GM23338 (cell line): ENCODE results near the gene AARS2. TPM values are rescaled to one million over a fixed set of nuclear protein-coding genes. Genes with fewer than 3 reads are reported as not detected.
A peak's percentile ranks its signal among the peaks of the same experiment; 100 is the strongest.

ENCODE experiments used
- ATAC-seq: fragments of 200-7000 bp; cut with Tn5 transposase; 3 replicates; pipeline ENCODE4 v1.9.1; 2020
- DNase-seq: peaks from one replicate; pipeline ENCODE4 v3.0.0-alpha.2; 2015; ENCODE audit warnings: low spot score
- H2AFZ ChIP-seq: fragments of 200-600 bp; sonication (generic); 2 replicates; pipeline ENCODE4 v1.8.0; 2016; ENCODE audit warnings: antibody characterized with exemption, mild to moderate bottlenecking, moderate library complexity
- H3F3A ChIP-seq: fragments of 200-600 bp; sonication (generic); replicated peaks from 2 replicates; pipeline ENCODE4 v1.8.0; 2017; ENCODE audit warnings: antibody characterized with exemption, mixed run types, low read depth
- H3K27ac ChIP-seq: fragments of 200-600 bp; sonication (generic); 2 replicates; pipeline ENCODE4 v1.6.1; 2016; ENCODE audit warnings: low read depth
- H3K27me3 ChIP-seq: fragments of 200-600 bp; sonication (generic); 2 replicates; pipeline ENCODE4 v1.8.0; 2016; ENCODE audit warnings: mild to moderate bottlenecking, mixed run types, moderate library complexity; ENCODE audit not compliant: insufficient read depth
- H3K36me3 ChIP-seq: fragments of 200-600 bp; sonication (generic); 2 replicates; pipeline ENCODE4 v1.8.0; 2016; ENCODE audit warnings: mild to moderate bottlenecking; ENCODE audit not compliant: insufficient read depth
- H3K4me1 ChIP-seq: fragments of 200-600 bp; sonication (generic); 2 replicates; pipeline ENCODE4 v1.8.0; 2016; ENCODE audit warnings: mild to moderate bottlenecking, moderate library complexity; ENCODE audit not compliant: insufficient read depth
- H3K4me2 ChIP-seq: fragments of 200-600 bp; sonication (generic); 2 replicates; pipeline ENCODE4 v1.7.1; 2017; ENCODE audit warnings: mixed run types
- H3K4me3 ChIP-seq: fragments of 200-600 bp; sonication (generic); 2 replicates; pipeline ENCODE4 v1.6.1; 2016; ENCODE audit warnings: mixed run types
- H3K79me2 ChIP-seq: fragments of 200-600 bp; sonication (generic); replicated peaks from 2 replicates; pipeline ENCODE4 v1.8.0; 2017; ENCODE audit warnings: mild to moderate bottlenecking; ENCODE audit not compliant: insufficient read depth
- H3K9me2 ChIP-seq: fragments of 200-600 bp; sonication (generic); 2 replicates; pipeline ENCODE4 v1.8.0; 2017; ENCODE audit not compliant: insufficient read depth
- H4K20me1 ChIP-seq: fragments of 200-600 bp; sonication (generic); replicated peaks from 2 replicates; pipeline ENCODE4 v1.8.0; 2017; ENCODE audit warnings: mild to moderate bottlenecking; ENCODE audit not compliant: insufficient read depth
- H3K27ac Mint-ChIP-seq: 2 replicates; pipeline ENCODE4 v1.8.0; 2020; ENCODE audit warnings: inconsistent platforms, mild to moderate bottlenecking, moderate library complexity, mixed read lengths
- H3K27me3 Mint-ChIP-seq: 3 replicates; pipeline ENCODE4 v1.8.0; 2022; ENCODE audit warnings: low read depth, mild to moderate bottlenecking, moderate library complexity, mixed read lengths, inconsistent platforms; ENCODE audit not compliant: insufficient read depth, poor library complexity
- H3K36me3 Mint-ChIP-seq: 3 replicates; pipeline ENCODE4 v1.8.0; 2021; ENCODE audit warnings: low read depth, mild to moderate bottlenecking, inconsistent platforms, moderate library complexity, mixed read lengths
- H3K4me1 Mint-ChIP-seq: 3 replicates; pipeline ENCODE4 v1.8.0; 2020; ENCODE audit warnings: mild to moderate bottlenecking, inconsistent platforms, mixed read lengths
- H3K4me3 Mint-ChIP-seq: 3 replicates; pipeline ENCODE4 v1.8.0; 2021; ENCODE audit warnings: moderate library complexity, mild to moderate bottlenecking, inconsistent platforms, mixed read lengths
- H3K9me3 Mint-ChIP-seq: 3 replicates; pipeline ENCODE4 v1.8.0; 2020; ENCODE audit warnings: moderate library complexity, mild to moderate bottlenecking, inconsistent platforms, mixed read lengths
- CREB1 ChIP-seq: fragments of 250-450 bp; sonication (Bioruptor Pico); IDR thresholded peaks from 2 replicates; pipeline ENCODE4 v1.5.0; 2020; ENCODE audit warnings: low read depth, mild to moderate bottlenecking, moderate library complexity
- CTCF ChIP-seq, 2 experiments: fragments of 200-600 bp in 1 of 2; sonication (generic) in 1 of 2; conservative IDR thresholded peaks; 2 replicates each; pipeline versions ENCODE4 v1.5.1 to v1.6.1; 2016 to 2017; ENCODE audit warnings: antibody characterized with exemption in 2 of 2, low read depth in 2 of 2, mild to moderate bottlenecking in 2 of 2, moderate library complexity in 1 of 2
- EZH2 ChIP-seq: fragments of 200-600 bp; sonication (generic); IDR thresholded peaks from one replicate; pipeline ENCODE4 v1.8.0; 2017; ENCODE audit warnings: antibody characterized with exemption, mild to moderate bottlenecking, low read depth; ENCODE audit not compliant: unreplicated experiment
- EZH2phosphoT487 ChIP-seq: fragments of 200-600 bp; sonication (generic); IDR thresholded peaks from one replicate; pipeline ENCODE4 v1.8.1; 2018; ENCODE audit warnings: antibody characterized with exemption; ENCODE audit not compliant: unreplicated experiment
- JUNB ChIP-seq: IDR thresholded peaks from one replicate; pipeline ENCODE4 v1.6.1; 2016; ENCODE audit warnings: antibody characterized with exemption; ENCODE audit not compliant: unreplicated experiment
- NANOG ChIP-seq: IDR thresholded peaks from 2 replicates; pipeline ENCODE4 v1.6.1; 2016; ENCODE audit warnings: antibody characterized with exemption, borderline replicate concordance
- POLR2AphosphoS5 ChIP-seq: IDR thresholded peaks from 2 replicates; pipeline ENCODE4 v1.6.1; 2016; ENCODE audit warnings: antibody characterized with exemption, low read depth
- ZNF331 ChIP-seq: fragments of 250-450 bp; sonication (Bioruptor Pico); IDR thresholded peaks from 2 replicates; pipeline ENCODE4 v1.5.0; 2020; ENCODE audit warnings: low read depth, mild to moderate bottlenecking, moderate library complexity
- ZNF462 ChIP-seq: fragments of 250-450 bp; sonication (Bioruptor Pico); IDR thresholded peaks from 2 replicates; pipeline ENCODE4 v1.5.0; 2020; ENCODE audit warnings: mild to moderate bottlenecking, moderate library complexity
- polyA plus RNA-seq: library from polyadenylated mRNA; unstranded; fragments of >200 nt; fragmentation: Nextera tagmentation; extraction: Ambion mirVana; gene quantifications from 2 replicates; pipeline ENCODE4 v1.2.1, GENCODE V29; 2016
- total RNA-seq: library from RNA; depleted of rRNA; stranded (reverse); fragments of >200 nt; shearing (Covaris generic); gene quantifications from 2 replicates; pipeline ENCODE4 v1.2.3, GENCODE V29; 2014
- TF ChIP-seq, protein P1 (sequence below): IDR thresholded peaks from 2 replicates; pipeline ENCODE4 v1.6.1; 2016; ENCODE audit warnings: antibody characterized with exemption
- TF ChIP-seq, protein P2 (sequence below): IDR thresholded peaks from one replicate; pipeline ENCODE4 v1.6.1; 2018; ENCODE audit warnings: antibody characterized with exemption; ENCODE audit not compliant: unreplicated experiment

Gene AARS2
- total and polyA plus RNA-seq, 2 experiments from 2014 or later: 6.5 to 23.2 TPM

GRCh38 chr6:44272999-44273566 lies 40.1 kb downstream of the AARS2 start (continued):
- TF ChIP-seq EZH2phosphoT487 (no peak), JUNB (no peak), ZNF331 (CRISPR knock-in tag) (no peak), NANOG (no peak)
- TF ChIP-seq, protein P1, sequence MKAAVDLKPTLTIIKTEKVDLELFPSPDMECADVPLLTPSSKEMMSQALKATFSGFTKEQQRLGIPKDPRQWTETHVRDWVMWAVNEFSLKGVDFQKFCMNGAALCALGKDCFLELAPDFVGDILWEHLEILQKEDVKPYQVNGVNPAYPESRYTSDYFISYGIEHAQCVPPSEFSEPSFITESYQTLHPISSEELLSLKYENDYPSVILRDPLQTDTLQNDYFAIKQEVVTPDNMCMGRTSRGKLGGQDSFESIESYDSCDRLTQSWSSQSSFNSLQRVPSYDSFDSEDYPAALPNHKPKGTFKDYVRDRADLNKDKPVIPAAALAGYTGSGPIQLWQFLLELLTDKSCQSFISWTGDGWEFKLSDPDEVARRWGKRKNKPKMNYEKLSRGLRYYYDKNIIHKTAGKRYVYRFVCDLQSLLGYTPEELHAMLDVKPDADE: no peak

DNA sequence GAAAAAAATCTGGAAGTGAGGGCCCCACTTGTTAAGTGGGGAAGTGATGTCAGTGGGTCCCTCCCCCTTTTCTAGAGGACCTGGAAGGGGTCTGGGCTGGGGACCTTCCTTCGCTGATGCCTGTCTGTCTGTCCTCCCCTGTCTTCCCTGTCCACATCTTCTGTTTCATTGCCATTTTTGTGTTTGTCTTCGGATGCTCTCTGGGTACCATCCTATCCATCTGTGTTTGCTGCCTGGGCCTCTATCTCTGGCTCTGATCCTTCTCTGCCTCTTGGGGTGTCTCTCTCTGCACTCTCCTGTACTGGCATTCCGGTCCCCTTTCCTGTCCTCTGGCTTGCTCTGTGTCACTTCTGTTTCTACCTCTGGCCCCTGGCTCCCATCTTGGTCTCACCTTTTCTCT lies 40.6 kb downstream of the AARS2 start:
- no peak for DNase-seq
- peak overlapping the region; percentile 3; the same call in 1 of the 3 replicates for H3K4me3 Mint-ChIP-seq
- TF ChIP-seq CREB1 (CRISPR knock-in tag): no peak
- TF ChIP-seq, protein P2, sequence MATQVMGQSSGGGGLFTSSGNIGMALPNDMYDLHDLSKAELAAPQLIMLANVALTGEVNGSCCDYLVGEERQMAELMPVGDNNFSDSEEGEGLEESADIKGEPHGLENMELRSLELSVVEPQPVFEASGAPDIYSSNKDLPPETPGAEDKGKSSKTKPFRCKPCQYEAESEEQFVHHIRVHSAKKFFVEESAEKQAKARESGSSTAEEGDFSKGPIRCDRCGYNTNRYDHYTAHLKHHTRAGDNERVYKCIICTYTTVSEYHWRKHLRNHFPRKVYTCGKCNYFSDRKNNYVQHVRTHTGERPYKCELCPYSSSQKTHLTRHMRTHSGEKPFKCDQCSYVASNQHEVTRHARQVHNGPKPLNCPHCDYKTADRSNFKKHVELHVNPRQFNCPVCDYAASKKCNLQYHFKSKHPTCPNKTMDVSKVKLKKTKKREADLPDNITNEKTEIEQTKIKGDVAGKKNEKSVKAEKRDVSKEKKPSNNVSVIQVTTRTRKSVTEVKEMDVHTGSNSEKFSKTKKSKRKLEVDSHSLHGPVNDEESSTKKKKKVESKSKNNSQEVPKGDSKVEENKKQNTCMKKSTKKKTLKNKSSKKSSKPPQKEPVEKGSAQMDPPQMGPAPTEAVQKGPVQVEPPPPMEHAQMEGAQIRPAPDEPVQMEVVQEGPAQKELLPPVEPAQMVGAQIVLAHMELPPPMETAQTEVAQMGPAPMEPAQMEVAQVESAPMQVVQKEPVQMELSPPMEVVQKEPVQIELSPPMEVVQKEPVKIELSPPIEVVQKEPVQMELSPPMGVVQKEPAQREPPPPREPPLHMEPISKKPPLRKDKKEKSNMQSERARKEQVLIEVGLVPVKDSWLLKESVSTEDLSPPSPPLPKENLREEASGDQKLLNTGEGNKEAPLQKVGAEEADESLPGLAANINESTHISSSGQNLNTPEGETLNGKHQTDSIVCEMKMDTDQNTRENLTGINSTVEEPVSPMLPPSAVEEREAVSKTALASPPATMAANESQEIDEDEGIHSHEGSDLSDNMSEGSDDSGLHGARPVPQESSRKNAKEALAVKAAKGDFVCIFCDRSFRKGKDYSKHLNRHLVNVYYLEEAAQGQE: no peak
- no peak for TF ChIP-seq EZH2
- TF ChIP-seq NANOG: no peak
- no peak for TF ChIP-seq CTCF (conservative IDR thresholded peaks at IDR 0.05; ENCODE audit: low read depth in 2 of 2)
- TF ChIP-seq ZNF462 (CRISPR knock-in tag): no peak
- TF ChIP-seq, protein P1: no peak
- TF ChIP-seq POLR2AphosphoS5: no peak

More for the DNA sequence above, 40.6 kb downstream of the AARS2 start:
- H3K9me2 ChIP-seq: no peaks in the 10 kb centered on the region
- ATAC-seq: no peak
- no peak overlapping the region for H3K4me2 ChIP-seq
- peaks cover 41% of the 10 kb centered on the region for H3K4me1 Mint-ChIP-seq
- no peaks in the 10 kb centered on the region for H3K9me3 Mint-ChIP-seq
- no peaks in the 10 kb centered on the region for H3K36me3 ChIP-seq
- no peak overlapping the region for H3K27ac Mint-ChIP-seq
- no peaks in the 10 kb centered on the region for H4K20me1 ChIP-seq
- H3K36me3 Mint-ChIP-seq: peaks cover 6% of the 10 kb centered on the region; the same call in 2 of the 3 replicates
- H3K27me3 ChIP-seq: peaks cover 43% of the 10 kb centered on the region
- 0 out of 2 replicates have a peak, but pooled peaks cover 22% of the 10 kb centered on the region for H3F3A ChIP-seq
- peaks cover 14% of the 10 kb centered on the region for H3K4me1 ChIP-seq
- H3K27ac ChIP-seq: no peak overlapping the region
- H3K27me3 Mint-ChIP-seq: peaks cover 42% of the 10 kb centered on the region
- H2AFZ ChIP-seq: no peak overlapping the region
- no peaks in the 10 kb centered on the region for H3K79me2 ChIP-seq
- no peak overlapping the region for H3K4me3 ChIP-seq
